ENCODE data around the gene SP3. TPM values are rescaled to one million over a fixed set of nuclear protein-coding genes. Genes with fewer than 3 reads are reported as not detected.

Gene SP3
- total and polyA plus RNA-seq, 9 of the 15 experiments (the other 6 are each of a cell fraction or from before 2014, with no cell fraction given): 12.0 to 106 (median 74.9) TPM

- ChIA-PET CTCF (ENCODE audit: low intra/inter-chr PET ratio) (no interaction called here), POLR2A (interaction anchor here (0.8 to 1.0 kb wide), 3 partner anchors 29 to 734 kb away, joined by 3 read pairs; no protein-coding TSS in a partner anchor)
- no peak for DNase-seq (ENCODE audit: extremely low read depth in 1 of 4, low spot score in 3 of 4)
- H3K9me1 ChIP-seq (ENCODE audit: control insufficient read depth, insufficient read depth, low read length): no peaks in the 10 kb centered on the region
- BruUV-seq (replicated peaks): no TSS peak
- no peak for FAIRE-seq
- 10% methylated on average over 7 of the region's 7 CpGs for WGBS (ENCODE audit: insufficient coverage, low coverage, missing lambda C conversion rate)
- no peaks in the 10 kb centered on the region for H3K9me3 ChIP-seq (replicated peaks; ENCODE audit: control insufficient read depth, insufficient read depth, low read depth, low read length)
- no peak overlapping the region for H3K9ac ChIP-seq (ENCODE audit: insufficient read depth in 1 of 2, low read depth in 2 of 2, low read length in 2 of 2)
- no peak overlapping the region for H3K27ac ChIP-seq (ENCODE audit: extremely low read depth, low read depth, low read length)
- no peaks in the 10 kb centered on the region for H3K79me2 ChIP-seq (ENCODE audit: control insufficient read depth, insufficient read depth, low read length)
- intact Hi-C loops (cut with micrococcal nuclease) (no loop called here), in situ Hi-C loops (cut with MboI) (no loop called here)
- H3K27me3 ChIP-seq (ENCODE audit: control insufficient read depth in 2 of 2, insufficient read depth in 2 of 2, low read length in 2 of 2): peaks cover 23 to 35% of the 10 kb centered on the region in 2 experiments; a peak in 4 of 5 replicates
- no peak overlapping the region for H3K4me2 ChIP-seq (ENCODE audit: insufficient read depth, low read length)
- H3K4me1 ChIP-seq (replicated peaks in 1 of 2; ENCODE audit: control insufficient read depth in 2 of 2, insufficient read depth in 2 of 2, low read length in 2 of 2): 0 out of 5 replicates have a peak, but pooled peaks cover 0 to 5% of the 10 kb centered on the region in 2 experiments
- no peak overlapping the region for H3K4me3 ChIP-seq
- H4K20me1 ChIP-seq (replicated peaks; ENCODE audit: control insufficient read depth, insufficient read depth, low read length): 0 out of 2 replicates have a peak, but pooled peaks cover 2% of the 10 kb centered on the region
- TF ChIP-seq GABPB2 (CRISPR knock-in tag; conservative IDR thresholded peaks at IDR 0.05): no peak
- TF ChIP-seq ZNF280A (IDR thresholded peaks at IDR 0.05; ENCODE audit: low read depth, partially characterized antibody): no peak
- no peak for TF ChIP-seq HMGXB4 (CRISPR knock-in tag; IDR thresholded peaks at IDR 0.05)
- TF ChIP-seq PTTG1 (tag; IDR thresholded peaks at IDR 0.05; ENCODE audit: low read depth): no peak
- TF ChIP-seq ELK3 (CRISPR knock-in tag; IDR thresholded peaks at IDR 0.05): no peak
- no peak for TF ChIP-seq NR4A1 (CRISPR knock-in tag; IDR thresholded peaks at IDR 0.05)
- no peak for TF ChIP-seq NR4A1 (tag; IDR thresholded peaks at IDR 0.05)
- no peak for TF ChIP-seq CTCFL (IDR thresholded peaks at IDR 0.05; ENCODE audit: borderline replicate concordance, insufficient read depth, low read depth, low read length, poor library complexity, severe bottlenecking)
- TF ChIP-seq GTF2A2 (tag; IDR thresholded peaks at IDR 0.05): no peak
- TF ChIP-seq ZEB2 (IDR thresholded peaks at IDR 0.05): no peak
- no peak for TF ChIP-seq MAX (CRISPR knock-in tag; IDR thresholded peaks at IDR 0.05)
- H3K36me3 ChIP-seq (ENCODE audit: control insufficient read depth, insufficient read depth, low read length): no peaks in the 10 kb centered on the region
- no peak overlapping the region for H2AFZ ChIP-seq (ENCODE audit: low read depth, low read length)
- ATAC-seq: no peak
Observed at GRCh38 chr2:173998386-173998785, 33.2 kb upstream of the SP3 start.

All from K562 (cell line).